H1 (cell line): ENCODE measurements around the gene PLPP7. TPM values are rescaled to one million over a fixed set of nuclear protein-coding genes. Genes with fewer than 3 reads are reported as not detected.

Experiments used
- CTCF ChIA-PET: fragments of 300-600 bp; sonication (Branson Sonifier 250); formaldehyde crosslinking; loops from one replicate; lab custom pipeline; 2021; ENCODE audit not compliant: partially characterized antibody; lab: Charles Lee
- POLR2A ChIA-PET: fragments of 300-600 bp; sonication (Branson Sonifier 250); formaldehyde crosslinking; loops from one replicate; lab custom pipeline; 2021; ENCODE audit warnings: inconsistent platforms; ENCODE audit not compliant: partially characterized antibody; lab: Charles Lee
- DNase-seq, 2 experiments: peaks; one replicate each; pipeline versions ENCODE4 v3.0.0 to v3.0.0-alpha.2; 2010 to 2022; ENCODE audit warnings: low spot score in 2 of 2, low read depth in 1 of 2, mixed read lengths in 1 of 2
- FAIRE-seq: peaks from 2 replicates; lab custom pipeline; 2011; peaks lifted over from hg19 to GRCh38; lab: Jason Lieb, UNC
- H2AFZ ChIP-seq: 2 replicates; pipeline ENCODE4 v1.8.1; 2012; ENCODE audit warnings: low read length, inconsistent platforms
- H2AK5ac ChIP-seq: 2 replicates; pipeline ENCODE4 v1.6.1; 2013; ENCODE audit warnings: low read depth, low read length
- H2BK120ac ChIP-seq: replicated peaks from 2 replicates; pipeline ENCODE3; 2013; ENCODE audit warnings: low read depth, low read length, inconsistent platforms
- H2BK12ac ChIP-seq: 2 replicates; pipeline ENCODE4 v1.6.1; 2013; ENCODE audit warnings: low read depth, low read length
- H2BK15ac ChIP-seq: 2 replicates; pipeline ENCODE4 v1.6.1; 2013; ENCODE audit warnings: low read length
- H2BK20ac ChIP-seq: 2 replicates; pipeline ENCODE4 v1.6.1; 2013; ENCODE audit warnings: low read length
- H2BK5ac ChIP-seq: 2 replicates; pipeline ENCODE4 v1.6.1; 2013; ENCODE audit warnings: low read depth, low read length
- H3K14ac ChIP-seq: 2 replicates; pipeline ENCODE4 v1.6.1; 2013; ENCODE audit warnings: inconsistent platforms; ENCODE audit not compliant: insufficient read length
- H3K18ac ChIP-seq: 2 replicates; pipeline ENCODE4 v1.6.1; 2013; ENCODE audit warnings: low read length; ENCODE audit errors: extremely low read depth
- H3K23ac ChIP-seq: 2 replicates; pipeline ENCODE4 v1.6.1; 2013; ENCODE audit warnings: inconsistent platforms; ENCODE audit not compliant: insufficient read length
- H3K23me2 ChIP-seq: 2 replicates; pipeline ENCODE4 v1.6.1; 2013; ENCODE audit warnings: low read depth, low read length
- H3K27ac ChIP-seq: 2 replicates; pipeline ENCODE4 v1.6.1; 2011; ENCODE audit warnings: low read depth, low read length, inconsistent platforms
- H3K27me3 ChIP-seq, 4 experiments: replicated peaks in 1 of 4; 1 replicate in 1 of 4; 2 replicates in 3 of 4; pipeline versions ENCODE4 v1.6.1 to v1.8.1; 2011 to 2013; ENCODE audit warnings: low read length in 3 of 4, mild to moderate bottlenecking in 3 of 4, inconsistent platforms in 2 of 4, mixed read lengths in 2 of 4, moderate library complexity in 1 of 4; ENCODE audit not compliant: control insufficient read depth in 3 of 4, insufficient read depth in 3 of 4; ENCODE audit errors: extremely low read depth in 1 of 4
- H3K36me3 ChIP-seq, 4 experiments: 2 replicates each; pipeline versions ENCODE4 v1.6.1 to v1.8.1; 2011 to 2013; ENCODE audit warnings: mild to moderate bottlenecking in 4 of 4, low read length in 3 of 4, moderate library complexity in 2 of 4, control low read depth in 1 of 4, inconsistent platforms in 1 of 4; ENCODE audit not compliant: insufficient read depth in 4 of 4, control insufficient read depth in 2 of 4
- H3K4ac ChIP-seq: replicated peaks from 2 replicates; pipeline ENCODE3; 2013; ENCODE audit warnings: low read length, low read depth, mixed read lengths, inconsistent platforms; ENCODE audit not compliant: insufficient read length
- H3K4me1 ChIP-seq, 4 experiments: replicated peaks in 1 of 4; 1 replicate in 1 of 4; 2 replicates in 3 of 4; pipeline versions ENCODE4 v1.6.1 to v1.8.1; 2011 to 2013; ENCODE audit warnings: low read length in 3 of 4, inconsistent platforms in 2 of 4, mixed read lengths in 1 of 4; ENCODE audit not compliant: insufficient read depth in 4 of 4, control insufficient read depth in 3 of 4
- H3K4me2 ChIP-seq, 2 experiments: 2 replicates each; pipeline versions ENCODE4 v1.6.1 to v1.8.1; 2011 to 2013; ENCODE audit warnings: low read depth in 2 of 2, low read length in 2 of 2, control low read depth in 1 of 2, inconsistent platforms in 1 of 2, mild to moderate bottlenecking in 1 of 2; ENCODE audit not compliant: insufficient read depth in 1 of 2
- H3K4me3 ChIP-seq, 4 experiments: fragments of 200-600, 300-600 bp in 1 of 4; sonication (generic), shearing (Covaris generic), sonication (Bioruptor Twin) in 1 of 4; 2 replicates each; pipeline versions ENCODE4 v1.5.1 to v1.8.1; 2011 to 2016; ENCODE audit warnings: low read length in 4 of 4, low read depth in 3 of 4, control low read depth in 2 of 4, inconsistent platforms in 2 of 4, mild to moderate bottlenecking in 2 of 4, mixed read lengths in 1 of 4, moderate library complexity in 1 of 4; ENCODE audit not compliant: insufficient read depth in 2 of 4; ENCODE audit errors: extremely low read depth in 1 of 4
- H3K56ac ChIP-seq: replicated peaks from 2 replicates; pipeline ENCODE3; 2013; ENCODE audit warnings: low read depth, mild to moderate bottlenecking, mixed read lengths, low read length, inconsistent platforms; ENCODE audit not compliant: insufficient read length
- H3K79me1 ChIP-seq: 2 replicates; pipeline ENCODE4 v1.6.1; 2013; ENCODE audit warnings: low read depth, low read length, control low read depth
- H3K79me2 ChIP-seq, 2 experiments: 2 replicates each; pipeline versions ENCODE4 v1.6.1 to v1.8.1; 2012 to 2013; ENCODE audit warnings: low read length in 2 of 2, mild to moderate bottlenecking in 2 of 2, inconsistent platforms in 1 of 2; ENCODE audit not compliant: insufficient read depth in 2 of 2, control insufficient read depth in 1 of 2
- H3K9ac ChIP-seq, 4 experiments: replicated peaks in 1 of 4; 1 replicate in 1 of 4; 2 replicates in 3 of 4; pipeline versions ENCODE4 v1.6.1 to v1.8.1; 2011 to 2013; ENCODE audit warnings: low read depth in 3 of 4, low read length in 3 of 4, control low read depth in 2 of 4, mild to moderate bottlenecking in 2 of 4, moderate library complexity in 2 of 4, inconsistent platforms in 1 of 4; ENCODE audit errors: extremely low read depth in 1 of 4
- H3K9me3 ChIP-seq, 2 experiments: 2 replicates each; pipeline versions ENCODE4 v1.6.1 to v1.8.1; 2012 to 2013; ENCODE audit warnings: mild to moderate bottlenecking in 2 of 2, moderate library complexity in 2 of 2, control low read depth in 1 of 2, inconsistent platforms in 1 of 2, low read depth in 1 of 2, low read length in 1 of 2, mixed read lengths in 1 of 2; ENCODE audit not compliant: insufficient read depth in 2 of 2
- H4K20me1 ChIP-seq, 2 experiments: replicated peaks in 1 of 2; 2 replicates each; pipeline versions ENCODE3 to v1.8.1; 2011 to 2013; ENCODE audit warnings: inconsistent platforms in 2 of 2, low read length in 2 of 2, mild to moderate bottlenecking in 1 of 2; ENCODE audit not compliant: insufficient read depth in 2 of 2, control insufficient read depth in 1 of 2
- H4K5ac ChIP-seq: 2 replicates; pipeline ENCODE4 v1.6.1; 2013; ENCODE audit warnings: low read length, low read depth, mixed read lengths, inconsistent platforms; ENCODE audit not compliant: insufficient read length
- H4K8ac ChIP-seq: 2 replicates; pipeline ENCODE4 v1.8.0; 2013; ENCODE audit warnings: mild to moderate bottlenecking, moderate library complexity, low read length, inconsistent platforms; ENCODE audit not compliant: insufficient read depth; ENCODE audit errors: extremely low read depth
- H4K91ac ChIP-seq: replicated peaks from 2 replicates; pipeline ENCODE3; 2013; ENCODE audit warnings: low read length, mixed read lengths, inconsistent platforms; ENCODE audit not compliant: insufficient read length
- BRCA1 ChIP-seq: IDR thresholded peaks from 2 replicates; pipeline ENCODE4 v1.6.1; 2012; ENCODE audit warnings: low read depth, low read length, improper control_type of control experiment
- CBX8 ChIP-seq: fragments of 300-800, 300-1000 bp; sonication (generic); IDR thresholded peaks from 2 replicates; pipeline ENCODE4 v1.7.1; 2016; ENCODE audit warnings: low read depth, low read length, borderline replicate concordance
- CTBP2 ChIP-seq: IDR thresholded peaks from 2 replicates; pipeline ENCODE4 v1.7.0; 2011; ENCODE audit warnings: borderline replicate concordance, mild to moderate bottlenecking, moderate library complexity, mixed read lengths, low read length; ENCODE audit not compliant: insufficient read depth, insufficient read length
- JUND ChIP-seq: IDR thresholded peaks from 2 replicates; pipeline ENCODE4 v1.6.1; 2011; ENCODE audit warnings: mild to moderate bottlenecking, improper control_type of control experiment, low read length
- KDM1A ChIP-seq: fragments of 200-600, 300-600 bp; sonication (generic); IDR thresholded peaks from 2 replicates; pipeline ENCODE4 v1.7.1; 2016; ENCODE audit warnings: mild to moderate bottlenecking, low read length, borderline replicate concordance
- KDM4A ChIP-seq: IDR thresholded peaks from one replicate; pipeline ENCODE4 v1.7.1; 2012; ENCODE audit warnings: low read depth, mild to moderate bottlenecking, moderate library complexity, low read length, inconsistent platforms; ENCODE audit not compliant: severe bottlenecking
- RBBP5 ChIP-seq: IDR thresholded peaks from 2 replicates; pipeline ENCODE4 v1.7.1; 2012; ENCODE audit warnings: low read depth, mild to moderate bottlenecking, inconsistent platforms, low read length, moderate library complexity, borderline replicate concordance
- RFX5 ChIP-seq: IDR thresholded peaks from 2 replicates; pipeline ENCODE4 v1.6.1; 2011; ENCODE audit warnings: low read depth, low read length, improper control_type of control experiment, borderline replicate concordance
- RNF2 ChIP-seq: fragments of 200-900, 300-1000 bp; sonication (generic); IDR thresholded peaks from 2 replicates; pipeline ENCODE4 v1.7.1; 2016; ENCODE audit warnings: borderline replicate concordance, low read depth, mild to moderate bottlenecking, antibody characterized with exemption, low read length; ENCODE audit not compliant: poor library complexity, severe bottlenecking; ENCODE audit errors: missing control alignments
- RXRA ChIP-seq: IDR thresholded peaks from 2 replicates; pipeline ENCODE4 v1.6.1; 2011; ENCODE audit warnings: low read depth, mild to moderate bottlenecking, low read length, moderate library complexity; ENCODE audit not compliant: insufficient read depth
- WGBS, 2 experiments: shearing (Covaris generic) in 1 of 2; methylation state at CpG; one replicate each; pipeline versions ENCODE4 v1.1.6 to v1.1.7; 2013 to 2015; ENCODE audit warnings: low lambda C conversion rate in 2 of 2, mixed read lengths in 2 of 2, inconsistent platforms in 1 of 2, low coverage in 1 of 2, missing lambda C conversion rate in 1 of 2; ENCODE audit not compliant: insufficient replicate concordance in 2 of 2, insufficient coverage in 1 of 2, insufficient read length in 1 of 2; ENCODE audit errors: extremely low coverage in 1 of 2, missing lambda C conversion rate in 1 of 2; 5-methylcytosine and 5-hydroxymethylcytosine counted together
- polyA plus RNA-seq, 7 experiments: library from polyadenylated mRNA; depleted of rRNA in 3 of 7; stranded (reverse) in 5 of 7; unstranded in 2 of 7; fragments of >200 nt in 5 of 7; fragments of 200-250 nt in 2 of 7; gene quantifications; 1 replicate in 5 of 7; 2 replicates in 1 of 7; 4 replicates in 1 of 7; pipeline versions ENCODE4 v1.2.1 to v1.2.3, GENCODE V29; 2011 to 2013; ENCODE audit warnings: missing spikeins in 2 of 7, mixed read lengths in 2 of 7
- total RNA-seq: library from RNA; stranded (reverse); fragmentation: NEBNext Ultra II Directional; extraction: Animal tissue kit (Norgen Biotek cat#: 25700); gene quantifications from 2 replicates; pipeline ENCODE4 v1.2.1, GENCODE V29; 2021

PLPP7 gene
- total and polyA plus RNA-seq, 2 of the 8 experiments (the other 6 are each of a cell fraction or from before 2014, with no cell fraction given) = 3.4 to 3.9 TPM

DNA sequence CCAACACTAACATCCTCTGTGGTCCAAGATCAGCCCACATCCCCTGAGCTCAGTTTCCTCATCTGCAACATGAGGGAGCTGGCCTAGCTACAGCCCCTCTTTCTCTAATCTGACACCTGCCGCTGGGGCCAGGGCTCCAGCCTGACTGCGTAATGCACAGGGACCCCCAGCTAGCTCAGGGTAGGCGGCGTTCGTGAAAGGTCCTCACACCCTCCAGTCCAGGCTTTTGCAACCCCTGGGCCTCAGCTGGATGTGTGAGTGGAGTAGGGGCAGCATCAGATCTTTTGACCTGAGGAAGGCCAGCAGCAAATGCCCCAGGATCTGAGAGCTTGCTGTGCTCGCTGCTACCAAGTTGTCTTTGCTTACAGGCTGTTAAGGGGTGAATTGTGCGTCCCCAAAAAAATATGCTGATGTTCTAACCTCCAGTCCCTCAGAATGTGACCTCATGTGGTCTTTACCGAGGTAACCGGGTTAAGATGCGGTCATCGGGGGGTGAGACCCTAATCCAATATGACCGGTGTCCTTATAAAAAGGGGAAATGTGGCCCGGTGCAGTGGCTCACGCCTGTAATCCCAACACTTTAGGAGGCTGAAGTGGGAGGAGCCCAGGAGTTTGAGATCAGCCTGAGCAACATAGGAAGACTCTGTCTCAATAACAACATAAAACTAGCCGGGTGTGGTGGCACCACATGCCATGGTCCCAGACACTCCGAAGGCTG is 47.8 kb downstream of the PLPP7 start:
- Histone ChIP-seq H2AK5ac (no peak overlapping the region), H3K23me2 (no peaks in the 10 kb centered on the region), H3K9ac (no peak overlapping the region), H2BK5ac (no peak overlapping the region), H4K8ac (peak overlapping the region; percentile 80; the same call in 1 of the 2 replicates), H3K4ac (no peak overlapping the region), H3K36me3 (no peaks in the 10 kb centered on the region), H2BK120ac (no peak overlapping the region), H3K23ac (no peak overlapping the region), H2BK12ac (0 out of 2 replicates have a peak overlapping the region, but pooled peaks have one; percentile 6), H3K4me1 (peaks cover 0 to 8% (median 2%) of the 10 kb centered on the region in 4 experiments; a peak in 3 of 7 replicates), H4K91ac (no peak overlapping the region), H2AFZ (0 out of 2 replicates have a peak overlapping the region, but pooled peaks have one; percentile 51), H2BK15ac (0 out of 2 replicates have a peak overlapping the region, but pooled peaks have one; percentile 29), H3K27ac (no peak overlapping the region; the same call in 1 of the 2 replicates), H4K20me1 (no peaks in the 10 kb centered on the region), H3K79me1 (no peaks in the 10 kb centered on the region), H3K4me3 (no peak overlapping the region), H3K18ac (no peak overlapping the region), H3K27me3 (no peaks in the 10 kb centered on the region), H3K79me2 (no peaks in the 10 kb centered on the region), H4K5ac (no peak overlapping the region), H3K56ac (no peak overlapping the region), H2BK20ac (no peak overlapping the region), H3K14ac (no peak overlapping the region), H3K4me2 (no peak overlapping the region), H3K9me3 (no peaks in the 10 kb centered on the region)
- WGBS, 2 experiments = 95% methylated on average over 16 of the region's 16 CpGs; no CpG with 5 or more reads in 1 of the 2 experiments
- FAIRE-seq (no peak), DNase-seq (no peak)
- ChIA-PET CTCF (interaction anchor here (0.6 to 5.6 kb wide), 62 partner anchors 7 to 772 kb away, joined by 3 to 96 read pairs (median 5); partner anchors contain the start of genes FAM78A and PLPP7), POLR2A (interaction anchor here (0.9 to 1.3 kb wide), 3 partner anchors 13 to 186 kb away, joined by 3 to 4 read pairs (median 3); no protein-coding TSS in a partner anchor)
- TF ChIP-seq RNF2 (no peak), JUND (no peak), RXRA (no peak), RBBP5 (no peak), CBX8 (no peak), KDM4A (no peak), KDM1A (no peak), RFX5 (no peak), BRCA1 (no peak), CTBP2 (no peak)
